ENCODE results near the gene PRKAR1B. TPM values are rescaled to one million over a fixed set of nuclear protein-coding genes. Genes with fewer than 3 reads are reported as not detected.

The PRKAR1B gene
- total and polyA plus RNA-seq, 2 donors (not counting 1 experiment from before 2014, with no cell fraction given): 4.5 to 8.6 TPM

GRCh38 chr7:655758-656157 lies 71.3 kb downstream of the PRKAR1B start:
- H3K4me1 Mint-ChIP-seq: no peaks in the 10 kb centered on the region
- peaks cover 0 to 35% (median 2%) of the 10 kb centered on the region in 3 donors for H3K9me3 ChIP-seq (ENCODE audit: control extremely low read depth in 1 of 3, control insufficient read depth in 2 of 3, insufficient read depth in 1 of 3, low read length in 2 of 3)
- intact Hi-C loops (cut with micrococcal nuclease): no loop called here
- peaks cover 22% of the 10 kb centered on the region for H3K79me2 ChIP-seq (ENCODE audit: control insufficient read depth, insufficient read depth, low read length)
- 86% methylated on average over 1 of the region's 4 CpGs for WGBS (ENCODE audit: insufficient coverage)
- no peak overlapping the region for H3K4me3 ChIP-seq (ENCODE audit: control extremely low read depth in 1 of 5, extremely low read depth in 1 of 5, insufficient read depth in 1 of 5, low read depth in 2 of 5, low read length in 4 of 5)
- H3K9me3 Mint-ChIP-seq (ENCODE audit: insufficient read depth): no peaks in the 10 kb centered on the region
- H3K9ac ChIP-seq (ENCODE audit: low read length): no peak overlapping the region
- no peaks in the 10 kb centered on the region for H3K4me1 ChIP-seq (ENCODE audit: control insufficient read depth in 2 of 2, insufficient read depth in 2 of 2, low read length in 2 of 2)
- H3K4me2 ChIP-seq (replicated peaks; ENCODE audit: low read depth, low read length, poor library complexity, severe bottlenecking): no peak overlapping the region
- H3K27me3 Mint-ChIP-seq: no peaks in the 10 kb centered on the region
- no peak overlapping the region for H3K27ac Mint-ChIP-seq
- ChIA-PET POLR2A (no interaction called here), CTCF (no interaction called here)
- H2AFZ ChIP-seq (ENCODE audit: insufficient read depth, low read depth, low read length, poor library complexity, severe bottlenecking): no peak overlapping the region
- ATAC-seq (ENCODE audit: low read depth): no peak
- no peaks in the 10 kb centered on the region for H4K20me1 ChIP-seq (ENCODE audit: control insufficient read depth, insufficient read depth, low read length, poor library complexity, severe bottlenecking)
- TF ChIP-seq EZH2 (IDR thresholded peaks at IDR 0.05; ENCODE audit: borderline replicate concordance, insufficient read depth, low read depth, low read length, poor library complexity, severe bottlenecking): no peak
- no peak for TF ChIP-seq CTCF (IDR thresholded peaks at IDR 0.05)
- no peak overlapping the region for H3K27ac ChIP-seq (ENCODE audit: low read length in 2 of 2)
- H3K27me3 ChIP-seq (replicated peaks in 1 of 4; ENCODE audit: control extremely low read depth in 1 of 4, control insufficient read depth in 3 of 4, insufficient read depth in 4 of 4, low read length in 3 of 4): no peaks in the 10 kb centered on the region
- H3K4me3 Mint-ChIP-seq: no peak overlapping the region
- no peak for DNase-seq
- no peaks in the 10 kb centered on the region for H3K36me3 ChIP-seq (replicated peaks in 1 of 2; ENCODE audit: control extremely low read depth in 1 of 2, control insufficient read depth in 1 of 2, extremely low read depth in 1 of 2, insufficient read depth in 2 of 2, low read length in 1 of 2)

- ChIA-PET POLR2A (no interaction called here), CTCF (no interaction called here)
- no peak for DNase-seq
- Mint-ChIP-seq H3K27me3 (no peaks in the 10 kb centered on the region), H3K4me3 (no peak overlapping the region), H3K9me3 (ENCODE audit: insufficient read depth) (no peaks in the 10 kb centered on the region), H3K4me1 (no peaks in the 10 kb centered on the region), H3K27ac (no peak overlapping the region)
- no peaks in the 10 kb centered on the region for H3K4me1 ChIP-seq (ENCODE audit: control insufficient read depth in 2 of 2, insufficient read depth in 2 of 2, low read length in 2 of 2)
- no peaks in the 10 kb centered on the region for H3K27me3 ChIP-seq (replicated peaks in 1 of 4; ENCODE audit: control extremely low read depth in 1 of 4, control insufficient read depth in 3 of 4, insufficient read depth in 4 of 4, low read length in 3 of 4)
- H3K4me2 ChIP-seq (replicated peaks; ENCODE audit: low read depth, low read length, poor library complexity, severe bottlenecking): no peak overlapping the region
- peaks cover 22% of the 10 kb centered on the region for H3K79me2 ChIP-seq (ENCODE audit: control insufficient read depth, insufficient read depth, low read length)
- intact Hi-C loops (cut with micrococcal nuclease): no loop called here
- H4K20me1 ChIP-seq (ENCODE audit: control insufficient read depth, insufficient read depth, low read length, poor library complexity, severe bottlenecking): no peaks in the 10 kb centered on the region
- no peaks in the 10 kb centered on the region for H3K36me3 ChIP-seq (replicated peaks in 1 of 2; ENCODE audit: control extremely low read depth in 1 of 2, control insufficient read depth in 1 of 2, extremely low read depth in 1 of 2, insufficient read depth in 2 of 2, low read length in 1 of 2)
- no peak for TF ChIP-seq CTCF (IDR thresholded peaks at IDR 0.05)
- TF ChIP-seq EZH2 (IDR thresholded peaks at IDR 0.05; ENCODE audit: borderline replicate concordance, insufficient read depth, low read depth, low read length, poor library complexity, severe bottlenecking): no peak
- peaks cover 0 to 33% (median 2%) of the 10 kb centered on the region in 3 donors for H3K9me3 ChIP-seq (ENCODE audit: control extremely low read depth in 1 of 3, control insufficient read depth in 2 of 3, insufficient read depth in 1 of 3, low read length in 2 of 3)
- H3K27ac ChIP-seq (ENCODE audit: low read length in 2 of 2): no peak overlapping the region
- ATAC-seq (ENCODE audit: low read depth): no peak
- H2AFZ ChIP-seq (ENCODE audit: insufficient read depth, low read depth, low read length, poor library complexity, severe bottlenecking): no peak overlapping the region
- 98% methylated on average over 4 of the region's 4 CpGs for WGBS (ENCODE audit: insufficient coverage)
- H3K9ac ChIP-seq (ENCODE audit: low read length): no peak overlapping the region
- H3K4me3 ChIP-seq (ENCODE audit: control extremely low read depth in 1 of 5, extremely low read depth in 1 of 5, insufficient read depth in 1 of 5, low read depth in 2 of 5, low read length in 4 of 5): no peak overlapping the region
Measured at GRCh38 chr7:653829-654764, 73.0 kb downstream of the PRKAR1B start.

Measured in B cell (primary cell).